PFSK-1 (cell line): ENCODE results near the gene OPTC.

ENCODE experiments used
- FOXP2 ChIP-seq: optimal IDR thresholded peaks from 2 replicates; pipeline ENCODE3; 2011; ENCODE audit warnings: borderline replicate concordance, control low read depth, inconsistent platforms; ENCODE audit not compliant: insufficient read depth; ENCODE audit errors: extremely low read length, extremely low read depth
- POLR2AphosphoS5 ChIP-seq: IDR thresholded peaks from 2 replicates; pipeline ENCODE4 v1.6.1; 2012; ENCODE audit warnings: low read depth, mild to moderate bottlenecking, control low read depth, low read length, moderate library complexity
- SIN3A ChIP-seq: IDR thresholded peaks from 2 replicates; pipeline ENCODE4 v1.6.1; 2012; ENCODE audit warnings: mild to moderate bottlenecking, low read length, moderate library complexity, borderline replicate concordance; ENCODE audit not compliant: insufficient read depth
- TAF1 ChIP-seq: IDR thresholded peaks from 2 replicates; pipeline ENCODE4 v1.6.1; 2012; ENCODE audit warnings: low read length, control low read depth, borderline replicate concordance; ENCODE audit not compliant: insufficient read depth
- TF ChIP-seq, protein P1 (sequence below), 2 experiments: IDR thresholded peaks; 2 replicates each; pipeline versions ENCODE4 v1.6.1 to v1.8.0; 2011 to 2012; ENCODE audit warnings: low read depth in 2 of 2, low read length in 2 of 2, control low read depth in 1 of 2, inconsistent platforms in 1 of 2, mild to moderate bottlenecking in 1 of 2, moderate library complexity in 1 of 2; ENCODE audit not compliant: insufficient read depth in 1 of 2

OPTC gene

DNA sequence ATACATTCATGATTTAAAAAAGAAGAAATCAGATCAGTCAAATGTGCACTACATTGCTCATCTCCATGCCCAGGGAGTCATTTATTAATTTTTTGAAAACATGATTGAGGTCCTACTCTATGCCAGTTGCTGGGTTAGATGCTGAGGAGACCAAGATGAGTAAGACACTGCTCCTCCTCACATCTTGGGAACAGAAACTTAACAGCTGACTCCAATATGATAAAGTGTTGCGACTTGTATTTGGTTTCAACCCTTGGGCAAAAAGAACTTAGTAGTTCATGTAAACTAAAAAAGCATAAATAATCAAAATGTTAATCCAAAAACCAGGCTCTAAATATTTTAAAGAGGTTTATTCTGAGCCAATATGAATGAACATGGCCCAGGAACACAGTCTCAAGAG, 56.9 kb downstream of the OPTC start:
- TF ChIP-seq TAF1 (no peak), FOXP2 (no peak), POLR2AphosphoS5 (no peak), SIN3A (no peak)
- TF ChIP-seq, protein P1, sequence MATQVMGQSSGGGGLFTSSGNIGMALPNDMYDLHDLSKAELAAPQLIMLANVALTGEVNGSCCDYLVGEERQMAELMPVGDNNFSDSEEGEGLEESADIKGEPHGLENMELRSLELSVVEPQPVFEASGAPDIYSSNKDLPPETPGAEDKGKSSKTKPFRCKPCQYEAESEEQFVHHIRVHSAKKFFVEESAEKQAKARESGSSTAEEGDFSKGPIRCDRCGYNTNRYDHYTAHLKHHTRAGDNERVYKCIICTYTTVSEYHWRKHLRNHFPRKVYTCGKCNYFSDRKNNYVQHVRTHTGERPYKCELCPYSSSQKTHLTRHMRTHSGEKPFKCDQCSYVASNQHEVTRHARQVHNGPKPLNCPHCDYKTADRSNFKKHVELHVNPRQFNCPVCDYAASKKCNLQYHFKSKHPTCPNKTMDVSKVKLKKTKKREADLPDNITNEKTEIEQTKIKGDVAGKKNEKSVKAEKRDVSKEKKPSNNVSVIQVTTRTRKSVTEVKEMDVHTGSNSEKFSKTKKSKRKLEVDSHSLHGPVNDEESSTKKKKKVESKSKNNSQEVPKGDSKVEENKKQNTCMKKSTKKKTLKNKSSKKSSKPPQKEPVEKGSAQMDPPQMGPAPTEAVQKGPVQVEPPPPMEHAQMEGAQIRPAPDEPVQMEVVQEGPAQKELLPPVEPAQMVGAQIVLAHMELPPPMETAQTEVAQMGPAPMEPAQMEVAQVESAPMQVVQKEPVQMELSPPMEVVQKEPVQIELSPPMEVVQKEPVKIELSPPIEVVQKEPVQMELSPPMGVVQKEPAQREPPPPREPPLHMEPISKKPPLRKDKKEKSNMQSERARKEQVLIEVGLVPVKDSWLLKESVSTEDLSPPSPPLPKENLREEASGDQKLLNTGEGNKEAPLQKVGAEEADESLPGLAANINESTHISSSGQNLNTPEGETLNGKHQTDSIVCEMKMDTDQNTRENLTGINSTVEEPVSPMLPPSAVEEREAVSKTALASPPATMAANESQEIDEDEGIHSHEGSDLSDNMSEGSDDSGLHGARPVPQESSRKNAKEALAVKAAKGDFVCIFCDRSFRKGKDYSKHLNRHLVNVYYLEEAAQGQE (IDR thresholded peaks at IDR 0.05; ENCODE audit: insufficient read depth in 1 of 2, low read depth in 2 of 2, low read length in 2 of 2) = no peak

DNA sequence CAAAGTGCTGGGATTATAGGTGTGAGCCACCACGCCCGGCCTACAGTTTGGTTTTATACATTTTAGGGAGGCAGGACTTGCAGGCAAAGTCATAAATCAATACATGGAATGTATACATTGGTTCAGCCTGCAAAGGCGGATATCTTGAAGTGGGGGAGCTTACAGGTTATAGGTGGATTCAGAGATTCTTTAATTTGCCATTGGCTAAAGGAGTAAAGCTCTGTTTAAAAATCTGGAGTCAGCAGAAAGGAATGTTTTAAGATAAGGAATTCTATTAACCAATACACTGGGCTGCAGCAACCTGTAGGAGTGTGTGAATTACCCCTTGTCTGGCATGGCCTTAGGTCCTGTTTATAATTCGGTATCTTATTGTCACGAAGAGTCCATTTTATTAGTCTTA, 57.6 kb downstream of the OPTC start:
- TF ChIP-seq POLR2AphosphoS5 (no peak), SIN3A (no peak)

DNA sequence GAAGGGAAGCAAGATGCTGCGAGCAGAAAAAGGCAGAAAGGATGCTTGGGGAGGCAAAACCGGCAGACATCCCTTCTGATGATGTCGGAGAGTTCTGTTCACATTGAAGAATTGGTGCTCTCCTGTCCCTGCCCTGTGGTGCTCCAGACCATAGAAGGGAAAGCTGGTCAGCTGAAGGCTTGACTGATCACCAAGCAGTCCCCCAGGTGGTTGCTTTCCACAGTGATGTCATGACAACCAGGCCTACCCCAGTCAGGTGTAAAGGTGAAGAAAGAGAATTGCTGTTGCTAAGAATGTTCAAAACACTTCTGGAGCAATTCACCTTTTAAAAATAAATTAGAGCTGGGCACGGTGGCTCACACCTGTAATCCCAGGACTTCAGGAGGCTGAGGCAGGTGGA, 59.5 kb downstream of the OPTC start:
- no peak for TF ChIP-seq SIN3A
- TF ChIP-seq FOXP2 = no peak
- TF ChIP-seq, protein P1 (IDR thresholded peaks at IDR 0.05; ENCODE audit: insufficient read depth in 1 of 2, low read depth in 2 of 2, low read length in 2 of 2) = no peak
- TF ChIP-seq POLR2AphosphoS5 = no peak
- TF ChIP-seq TAF1 = no peak

DNA sequence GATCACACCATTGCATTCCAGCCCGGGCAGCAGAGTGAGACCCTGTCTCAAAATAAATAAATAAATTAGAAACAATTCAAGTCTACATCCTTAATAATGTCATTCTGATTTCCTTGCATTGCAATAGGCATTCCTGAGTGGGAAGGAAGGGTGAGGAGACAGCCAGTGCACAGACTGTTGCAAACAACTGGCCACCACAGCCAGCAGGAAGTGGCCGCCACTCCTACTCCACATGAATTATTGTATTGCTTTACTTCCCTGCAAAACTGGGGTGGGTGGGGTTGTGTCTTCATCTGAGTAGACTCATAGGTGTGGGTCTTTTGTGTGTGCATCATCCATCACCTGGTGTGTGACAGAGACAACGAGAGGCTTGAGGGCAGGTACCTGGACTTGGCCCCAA, 60.1 kb downstream of the OPTC start:
- no peak for TF ChIP-seq SIN3A
- TF ChIP-seq, protein P1 (IDR thresholded peaks at IDR 0.05; ENCODE audit: insufficient read depth in 1 of 2, low read depth in 2 of 2, low read length in 2 of 2) = no peak
- TF ChIP-seq FOXP2 = no peak
- TF ChIP-seq TAF1 = no peak
- no peak for TF ChIP-seq POLR2AphosphoS5

DNA sequence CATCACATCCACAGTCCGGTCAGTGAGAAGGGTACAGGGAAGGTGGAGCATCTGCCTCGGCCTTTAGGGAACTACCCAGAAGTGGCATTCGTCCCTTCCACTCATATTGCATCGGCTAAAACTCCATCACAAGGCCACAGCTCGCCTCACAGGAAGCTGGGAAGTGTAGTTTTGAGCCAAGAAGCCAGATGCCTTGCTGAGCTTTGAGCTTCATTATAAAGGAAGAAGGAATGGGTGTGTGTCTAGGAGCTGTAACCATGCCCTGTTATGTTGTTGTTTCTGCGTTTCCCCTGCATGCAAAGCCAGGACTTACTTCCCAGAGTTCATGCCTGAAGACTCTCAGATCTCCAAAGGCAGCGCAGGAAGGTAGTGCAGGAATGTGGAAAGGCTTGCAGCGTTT, 61.1 kb downstream of the OPTC start:
- TF ChIP-seq POLR2AphosphoS5 = no peak
- no peak for TF ChIP-seq TAF1
- no peak for TF ChIP-seq FOXP2

DNA sequence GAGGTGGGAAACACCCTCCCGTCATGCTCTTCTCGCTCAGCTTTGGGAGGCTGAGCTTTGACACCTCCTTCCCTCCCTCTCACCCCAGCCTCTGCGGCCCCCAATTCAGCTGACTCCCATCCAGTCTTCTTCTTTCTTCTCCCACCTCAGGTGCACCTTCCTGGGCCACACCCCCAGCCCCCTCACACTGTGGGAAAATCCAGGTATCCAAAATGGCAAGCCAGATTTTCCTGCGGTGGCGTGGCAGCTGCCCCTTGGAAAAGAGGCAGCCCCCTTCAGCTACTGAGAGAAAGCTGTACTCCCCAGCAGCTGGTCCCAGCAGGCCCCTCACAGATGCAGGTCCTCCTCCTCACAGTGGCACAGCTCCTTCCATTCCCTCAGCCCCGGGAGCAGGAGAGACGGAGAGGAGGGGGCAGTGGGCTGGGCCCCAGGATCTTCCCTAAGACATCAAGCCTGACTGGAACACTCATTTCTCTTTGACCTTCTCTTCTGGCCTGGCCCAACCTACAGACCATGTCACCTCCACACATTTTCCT, 61.6 kb downstream of the OPTC start:
- TF ChIP-seq, protein P1 (IDR thresholded peaks at IDR 0.05; ENCODE audit: insufficient read depth in 1 of 2, low read depth in 2 of 2, low read length in 2 of 2) = no peak
- TF ChIP-seq TAF1 = no peak
- no peak for TF ChIP-seq FOXP2
- no peak for TF ChIP-seq SIN3A
- no peak for TF ChIP-seq POLR2AphosphoS5
